IPS-11a (cell line): ENCODE data around the gene HGFAC.

Source experiments
- H3K4me3 ChIP-seq: one replicate; pipeline ENCODE4 v1.5.1; 2013; ENCODE audit warnings: low read depth, low read length, control low read depth

HGFAC gene

GRCh38 chr4:3484057-3484973 is 42.5 kb downstream of the HGFAC start:
- H3K4me3 ChIP-seq: no peak overlapping the region

- no peak overlapping the region for H3K4me3 ChIP-seq
Measured at GRCh38 chr4:3485011-3485791, 43.4 kb downstream of the HGFAC start.

GRCh38 chr4:3485886-3486540 is 44.2 kb downstream of the HGFAC start:
- H3K4me3 ChIP-seq: no peak overlapping the region

- H3K4me3 ChIP-seq: no peak overlapping the region
Measured at GRCh38 chr4:3486541-3487540, 45.1 kb downstream of the HGFAC start.

GRCh38 chr4:3487861-3488260 is 46.1 kb downstream of the HGFAC start:
- no peak overlapping the region for H3K4me3 ChIP-seq

GRCh38 chr4:3488820-3489219 is 47.1 kb downstream of the HGFAC start:
- H3K4me3 ChIP-seq: no peak overlapping the region

- H3K4me3 ChIP-seq: no peak overlapping the region
Measured at GRCh38 chr4:3489451-3489962, 47.7 kb downstream of the HGFAC start.

- H3K4me3 ChIP-seq: no peak overlapping the region
Measured at GRCh38 chr4:3491681-3492405, 50.1 kb downstream of the HGFAC start.

GRCh38 chr4:3492741-3493719 is 51.3 kb downstream of the HGFAC start:
- no peak overlapping the region for H3K4me3 ChIP-seq

- no peak overlapping the region for H3K4me3 ChIP-seq
Measured at GRCh38 chr4:3493720-3494461, 52.1 kb downstream of the HGFAC start.

- no peak overlapping the region for H3K4me3 ChIP-seq
Measured at GRCh38 chr4:3494462-3494871, 52.7 kb downstream of the HGFAC start.

- H3K4me3 ChIP-seq: no peak overlapping the region
Measured at GRCh38 chr4:3495204-3495975, 53.6 kb downstream of the HGFAC start.

- no peak overlapping the region for H3K4me3 ChIP-seq
Measured at GRCh38 chr4:3496021-3496420, 54.3 kb downstream of the HGFAC start.

GRCh38 chr4:3497095-3497494 is 55.3 kb downstream of the HGFAC start:
- no peak overlapping the region for H3K4me3 ChIP-seq

GRCh38 chr4:3497523-3498389 is 56.0 kb downstream of the HGFAC start:
- H3K4me3 ChIP-seq: no peak overlapping the region

GRCh38 chr4:3498407-3498806 is 56.6 kb downstream of the HGFAC start:
- no peak overlapping the region for H3K4me3 ChIP-seq
